ENCODE data around the gene MYLK4. TPM values are rescaled to one million over a fixed set of nuclear protein-coding genes. Genes with fewer than 3 reads are reported as not detected.

The MYLK4 gene
- total RNA-seq, 2 donors from 2014 or later = 1.6 to 2.6 TPM

DNA sequence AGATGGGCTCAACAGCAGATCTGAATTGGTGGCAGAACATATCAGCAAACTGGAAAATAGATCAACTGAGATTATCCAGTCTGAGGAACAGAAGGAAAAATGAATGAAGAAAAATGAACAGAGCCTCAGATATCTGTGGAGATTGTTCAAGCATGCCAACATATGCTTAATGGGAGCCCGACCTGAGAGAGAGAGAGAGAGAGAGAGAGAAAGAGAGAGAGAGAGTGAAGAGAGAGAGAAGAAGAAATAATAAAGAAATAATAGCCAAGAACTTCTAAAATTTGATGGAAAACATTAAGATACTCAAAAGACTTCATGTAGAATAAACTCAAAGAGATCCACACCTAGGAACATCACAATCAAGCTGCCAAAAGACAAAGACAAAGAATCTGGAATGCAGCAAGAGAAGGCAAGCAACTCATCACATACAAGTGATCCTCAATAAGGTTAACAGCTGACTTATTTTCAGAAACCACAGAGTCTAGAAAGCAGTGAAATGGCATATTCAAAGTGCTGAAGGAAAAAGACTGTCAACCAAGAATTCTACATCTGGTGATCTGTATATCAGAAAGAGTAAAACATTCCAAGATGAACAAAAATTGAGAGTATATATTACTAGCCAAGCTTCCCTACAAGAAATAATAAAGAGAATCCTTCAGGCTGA lies 97.2 kb downstream of the MYLK4 start:
- DNase-seq = no peak
- intact Hi-C loops (cut with DNase I) = no loop called here
- no peak for ATAC-seq

DNA sequence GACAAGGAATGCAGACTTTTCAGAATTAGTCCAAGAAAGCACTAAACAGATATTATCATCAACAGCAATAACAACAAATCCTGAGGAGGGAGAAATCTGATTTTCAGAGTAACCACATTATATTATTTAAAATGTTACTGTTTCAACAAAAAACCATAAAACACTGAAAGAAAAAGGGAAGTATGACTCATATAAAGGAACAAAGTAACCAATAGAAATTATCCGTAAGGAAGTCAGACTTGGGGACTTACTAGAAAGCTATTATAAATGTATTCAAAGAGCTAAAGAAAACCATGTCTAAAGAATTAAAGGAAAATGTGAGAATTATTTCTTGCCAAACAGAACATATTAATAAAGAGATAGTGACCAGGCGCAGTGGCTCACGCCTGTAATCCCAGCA lies 98.1 kb downstream of the MYLK4 start:
- no peak for ATAC-seq
- intact Hi-C loops (cut with DNase I) = no loop called here
- no peak for DNase-seq

- no peak for ATAC-seq
These were observed 98.8 kb downstream of the MYLK4 start for GRCh38 chr6:2651961-2652360.

DNA sequence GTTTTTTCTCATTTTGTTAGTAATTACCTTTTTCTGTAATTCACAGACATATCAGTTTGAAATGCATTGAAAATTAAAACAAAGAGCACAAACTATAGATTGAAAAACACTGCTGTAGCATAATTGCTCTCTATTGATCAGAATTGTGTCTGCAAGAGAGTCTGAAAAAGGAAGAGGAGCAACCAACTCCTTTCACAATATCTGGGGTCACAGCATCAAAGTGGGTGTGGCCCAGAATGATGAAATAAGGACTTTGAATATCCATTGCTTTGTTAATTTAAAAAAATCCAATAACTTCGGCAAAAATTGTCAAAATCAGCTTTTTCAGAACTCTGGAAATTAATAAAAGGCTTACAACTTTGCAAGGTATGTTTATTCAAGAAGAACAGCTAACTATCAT lies 99.2 kb downstream of the MYLK4 start:
- intact Hi-C loops (cut with DNase I) = no loop called here
- no peak for ATAC-seq
- no peak for DNase-seq

More at GRCh38 chr6:2651961-2652360, 98.8 kb downstream of the MYLK4 start:
- DNase-seq = no peak
- intact Hi-C loops (cut with DNase I) = no loop called here

- DNase-seq (no peak), ATAC-seq (no peak)
- intact Hi-C loops (cut with DNase I) = no loop called here
These were observed 104.4 kb downstream of the MYLK4 start for GRCh38 chr6:2646346-2646745.

- no peak for DNase-seq
- intact Hi-C loops (cut with DNase I) = no loop called here
- no peak for ATAC-seq
These were observed 106.7 kb downstream of the MYLK4 start for GRCh38 chr6:2643935-2644539.

GRCh38 chr6:2643130-2643529 lies 107.6 kb downstream of the MYLK4 start:
- DNase-seq (no peak), ATAC-seq (no peak)
- intact Hi-C loops (cut with DNase I) = no loop called here

GRCh38 chr6:2641044-2641725 lies 109.5 kb downstream of the MYLK4 start:
- ATAC-seq (no peak), DNase-seq (no peak)
- intact Hi-C loops (cut with DNase I) = no loop called here

GRCh38 chr6:2640551-2640950 lies 110.2 kb downstream of the MYLK4 start:
- intact Hi-C loops (cut with DNase I) = no loop called here
- no peak for ATAC-seq
- no peak for DNase-seq

DNA sequence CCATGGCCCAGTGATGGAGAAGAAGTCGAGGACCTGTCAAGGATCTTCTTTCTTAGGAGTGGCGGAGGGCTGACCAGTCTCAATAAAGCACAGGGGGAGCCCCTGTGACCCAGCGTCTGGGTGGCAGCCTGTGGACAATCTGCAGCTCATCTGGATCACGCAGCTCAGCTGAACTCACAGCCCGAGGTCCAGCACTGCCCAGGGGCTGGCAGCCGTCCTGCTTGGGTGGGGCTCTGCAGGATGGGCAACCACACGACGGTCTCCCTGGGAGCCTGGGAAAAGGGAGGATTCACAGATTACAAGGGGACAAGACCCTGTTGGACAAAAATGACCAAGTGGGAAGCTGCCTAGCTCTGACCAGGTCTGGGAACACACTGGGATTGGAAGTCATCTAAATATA lies 110.8 kb downstream of the MYLK4 start:
- intact Hi-C loops (cut with DNase I) = loop anchor here (5.0 to 10.0 kb wide), 4 partner anchors 195 to 1038 kb away; no protein-coding TSS in a partner anchor
- ATAC-seq (no peak), DNase-seq (no peak)

GRCh38 chr6:2639167-2639566 lies 111.6 kb downstream of the MYLK4 start:
- ATAC-seq (no peak), DNase-seq (no peak)
- intact Hi-C loops (cut with DNase I) = loop anchor here (5.0 to 10.0 kb wide), 4 partner anchors 194 to 1037 kb away; no protein-coding TSS in a partner anchor

DNA sequence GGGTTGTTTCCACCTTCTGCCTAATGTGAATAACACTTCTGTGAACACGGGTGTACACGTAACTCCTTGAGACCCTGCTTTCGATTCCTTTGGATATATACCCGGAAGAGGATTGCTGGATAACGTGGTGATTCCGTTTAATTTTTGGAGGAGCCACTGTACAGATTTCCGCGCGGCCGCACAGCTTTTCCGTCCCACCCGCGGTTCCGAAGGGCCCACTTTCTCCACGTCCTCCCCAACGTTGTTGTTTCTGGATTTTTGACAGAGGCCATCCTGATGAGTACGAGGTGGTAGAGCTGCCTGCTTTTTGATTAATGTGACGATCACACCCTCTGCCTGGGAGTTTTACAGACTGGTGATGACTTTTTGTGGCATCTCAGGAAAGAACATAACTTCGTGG lies 114.0 kb downstream of the MYLK4 start:
- intact Hi-C loops (cut with DNase I) = loop anchor here (5.0 to 10.0 kb wide), 4 partner anchors 192 to 1034 kb away; no protein-coding TSS in a partner anchor
- DNase-seq (no peak), ATAC-seq (no peak)

DNA sequence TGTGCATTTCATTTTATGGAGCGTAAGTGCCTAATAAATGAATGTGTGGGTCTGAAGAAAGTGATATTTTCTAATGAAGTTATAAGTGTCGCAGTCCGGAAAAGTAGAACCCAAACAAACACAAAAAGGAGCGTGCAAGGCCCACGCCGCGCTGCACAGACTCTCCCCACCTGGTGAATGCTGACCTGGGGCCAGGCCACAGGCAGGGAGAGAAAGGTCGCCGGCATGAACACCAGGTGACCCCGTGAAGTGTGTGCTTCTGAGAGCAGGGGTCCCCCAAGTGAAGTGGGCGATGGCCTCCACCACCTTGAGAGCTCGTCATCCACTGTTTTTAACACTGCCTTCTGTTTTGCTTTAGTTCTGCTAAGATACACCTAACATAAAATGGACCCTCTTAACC lies 114.8 kb downstream of the MYLK4 start:
- DNase-seq (no peak), ATAC-seq (no peak)
- intact Hi-C loops (cut with DNase I) = loop anchor here (2.0 to 10.0 kb wide), 5 partner anchors 129 to 1034 kb away; no protein-coding TSS in a partner anchor

DNA sequence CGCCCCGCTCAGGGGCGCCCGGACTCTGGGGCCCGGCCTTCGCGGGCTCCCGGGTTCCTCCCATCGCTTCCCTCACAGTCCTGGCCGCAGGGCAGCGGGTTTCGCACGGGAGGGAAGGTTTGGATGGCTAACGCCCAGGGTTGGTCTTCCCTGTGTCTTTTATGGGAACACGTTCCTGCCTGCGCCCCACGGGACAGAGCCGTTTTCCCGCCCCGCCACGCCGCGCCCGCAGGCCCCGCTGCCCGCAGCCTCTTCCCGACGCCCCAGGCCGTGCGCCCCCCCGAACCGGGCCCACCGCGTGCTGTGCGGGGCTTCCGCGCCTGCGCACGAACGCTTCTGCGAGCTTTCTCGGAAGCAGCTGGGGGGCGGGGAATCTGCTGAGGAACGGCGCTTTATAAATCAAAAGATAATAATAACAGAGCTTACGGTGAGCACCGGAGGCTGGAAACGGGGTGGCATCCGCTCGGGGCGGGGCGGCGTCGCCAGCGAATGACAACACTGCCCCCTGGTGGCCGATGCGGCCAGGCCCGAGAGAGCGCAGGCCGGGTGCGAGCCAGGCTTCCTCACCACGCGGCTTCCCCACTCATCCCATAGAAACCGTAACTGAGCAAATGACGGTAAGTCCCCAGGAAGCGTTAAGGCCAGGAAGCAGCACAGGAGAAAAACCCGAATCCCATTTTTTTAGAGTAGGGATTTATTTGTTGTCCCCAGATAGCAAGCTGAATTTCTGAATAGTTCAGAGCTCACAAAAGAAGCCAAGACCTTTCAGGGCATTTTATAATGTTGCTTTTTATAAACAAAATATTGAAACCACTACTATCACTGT lies 116.4 kb downstream of the MYLK4 start:
- intact Hi-C loops (cut with DNase I) = loop anchor here in 1 of 2 donors (2.0 to 10.0 kb wide), 4 partner anchors 128 to 430 kb away; no protein-coding TSS in a partner anchor
- ATAC-seq (peak; percentile 94), DNase-seq (peak; percentile 94)

DNA sequence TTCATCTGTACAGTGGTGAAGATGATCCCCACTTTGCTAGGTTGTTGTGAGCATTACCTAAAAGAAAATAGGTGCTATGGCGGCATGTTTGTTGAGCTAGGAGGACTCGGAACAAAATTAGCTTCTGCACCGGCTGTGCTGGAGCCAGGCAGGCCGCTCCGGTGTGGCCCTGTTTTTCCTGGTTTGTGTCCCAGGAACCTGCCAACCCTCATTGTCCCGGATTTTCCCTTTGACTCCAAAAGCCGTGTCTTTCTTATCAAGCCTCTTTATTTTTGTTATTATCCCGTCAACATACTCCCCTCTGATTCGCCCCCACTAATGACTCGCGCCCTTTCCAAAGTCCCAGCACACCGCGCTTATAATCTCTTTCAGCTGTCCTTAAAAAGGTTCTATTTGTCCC lies 117.0 kb downstream of the MYLK4 start:
- intact Hi-C loops (cut with DNase I) = loop anchor here in 1 of 2 donors (2.0 to 10.0 kb wide), 4 partner anchors 127 to 429 kb away; no protein-coding TSS in a partner anchor
- DNase-seq (no peak), ATAC-seq (no peak)

- ATAC-seq (no peak), DNase-seq (no peak)
- intact Hi-C loops (cut with DNase I) = loop anchor here in 1 of 2 donors (10.0 kb wide), 3 partner anchors 188 to 428 kb away; no protein-coding TSS in a partner anchor
These were observed 117.6 kb downstream of the MYLK4 start for GRCh38 chr6:2632976-2633584.

GRCh38 chr6:2632368-2632767 lies 118.4 kb downstream of the MYLK4 start:
- DNase-seq (no peak), ATAC-seq (peak; percentile 30 to 42)
- intact Hi-C loops (cut with DNase I) = loop anchor here in 1 of 2 donors (10.0 kb wide), 3 partner anchors 188 to 428 kb away; no protein-coding TSS in a partner anchor

- peak in 1 of 2 donors; percentile 32 for ATAC-seq
These were observed 119.7 kb downstream of the MYLK4 start for GRCh38 chr6:2630891-2631571.

More at GRCh38 chr6:2630891-2631571, 119.7 kb downstream of the MYLK4 start:
- intact Hi-C loops (cut with DNase I) = loop anchor here in 1 of 2 donors (10.0 kb wide), 3 partner anchors 186 to 426 kb away; no protein-coding TSS in a partner anchor
- no peak for DNase-seq
